Astrocyte of the spinal cord (primary cell): ENCODE measurements around the gene SLC8A1.

ENCODE experiments used
- DNase-seq: peaks from one replicate; pipeline ENCODE4 v3.0.0; 2011; ENCODE audit warnings: low read depth, low spot score
- H3K4me3 ChIP-seq: 2 replicates; pipeline ENCODE4 v1.5.1; 2011; ENCODE audit warnings: low read depth, mild to moderate bottlenecking, low read length, moderate library complexity
- in situ Hi-C: cut with HindIII; loops from 2 replicates; pipeline ENCODE4 v1.10.0; 2017; ENCODE audit warnings: low sequenced_read_pairs
- TF ChIP-seq, protein P1 (sequence below): IDR thresholded peaks from 2 replicates; pipeline ENCODE4 v1.5.1; 2012; ENCODE audit warnings: low read depth, mild to moderate bottlenecking, low read length, inconsistent platforms

Gene SLC8A1

DNA sequence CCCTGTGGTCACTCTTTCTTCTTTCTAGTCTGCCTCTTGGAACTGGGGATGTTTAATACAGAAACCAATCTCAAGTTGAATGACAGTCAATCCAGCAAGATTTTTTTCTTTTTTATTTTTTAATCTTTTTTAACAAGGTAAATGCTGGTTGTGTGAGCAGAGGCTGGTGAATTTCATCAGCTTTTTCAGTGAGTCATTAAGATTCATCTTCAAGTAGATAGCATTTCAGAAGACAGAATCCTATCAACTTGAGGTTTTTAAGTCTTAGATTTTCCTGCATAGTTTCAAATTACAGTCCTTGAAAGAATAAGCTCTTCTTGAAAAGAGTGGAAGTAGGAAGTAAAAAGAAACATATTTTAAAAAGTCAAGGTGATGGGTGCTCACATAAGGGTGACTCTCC, 12.4 kb downstream of the SLC8A1 start:
- in situ Hi-C loops, result no loop called here
- TF ChIP-seq, protein P1, sequence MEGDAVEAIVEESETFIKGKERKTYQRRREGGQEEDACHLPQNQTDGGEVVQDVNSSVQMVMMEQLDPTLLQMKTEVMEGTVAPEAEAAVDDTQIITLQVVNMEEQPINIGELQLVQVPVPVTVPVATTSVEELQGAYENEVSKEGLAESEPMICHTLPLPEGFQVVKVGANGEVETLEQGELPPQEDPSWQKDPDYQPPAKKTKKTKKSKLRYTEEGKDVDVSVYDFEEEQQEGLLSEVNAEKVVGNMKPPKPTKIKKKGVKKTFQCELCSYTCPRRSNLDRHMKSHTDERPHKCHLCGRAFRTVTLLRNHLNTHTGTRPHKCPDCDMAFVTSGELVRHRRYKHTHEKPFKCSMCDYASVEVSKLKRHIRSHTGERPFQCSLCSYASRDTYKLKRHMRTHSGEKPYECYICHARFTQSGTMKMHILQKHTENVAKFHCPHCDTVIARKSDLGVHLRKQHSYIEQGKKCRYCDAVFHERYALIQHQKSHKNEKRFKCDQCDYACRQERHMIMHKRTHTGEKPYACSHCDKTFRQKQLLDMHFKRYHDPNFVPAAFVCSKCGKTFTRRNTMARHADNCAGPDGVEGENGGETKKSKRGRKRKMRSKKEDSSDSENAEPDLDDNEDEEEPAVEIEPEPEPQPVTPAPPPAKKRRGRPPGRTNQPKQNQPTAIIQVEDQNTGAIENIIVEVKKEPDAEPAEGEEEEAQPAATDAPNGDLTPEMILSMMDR, result no peak

DNA sequence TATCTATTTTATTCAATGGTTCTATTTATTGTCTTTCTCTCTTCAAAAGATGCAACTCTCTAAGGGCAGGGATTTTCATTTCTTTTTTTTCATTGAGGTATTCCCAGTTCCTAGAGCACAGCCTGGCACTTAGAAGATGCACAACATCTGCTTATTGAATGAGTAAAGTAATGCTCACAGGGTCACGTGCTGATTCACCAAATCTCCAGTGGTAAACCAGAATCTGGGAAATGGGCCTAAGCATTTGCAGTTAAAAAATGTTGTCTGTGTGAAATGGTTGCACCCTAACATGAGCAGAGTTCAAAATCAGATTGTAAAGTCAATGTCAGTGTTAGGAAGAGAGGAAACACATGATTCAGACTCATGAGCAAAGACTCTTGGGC, 15.8 kb downstream of the SLC8A1 start:
- in situ Hi-C loops, result no loop called here
- H3K4me3 ChIP-seq, result no peak overlapping the region
- TF ChIP-seq, protein P1, result no peak
- no peak for DNase-seq

More for the DNA sequence above, 12.4 kb downstream of the SLC8A1 start:
- peak; percentile 53 for DNase-seq
- no peak overlapping the region for H3K4me3 ChIP-seq

DNA sequence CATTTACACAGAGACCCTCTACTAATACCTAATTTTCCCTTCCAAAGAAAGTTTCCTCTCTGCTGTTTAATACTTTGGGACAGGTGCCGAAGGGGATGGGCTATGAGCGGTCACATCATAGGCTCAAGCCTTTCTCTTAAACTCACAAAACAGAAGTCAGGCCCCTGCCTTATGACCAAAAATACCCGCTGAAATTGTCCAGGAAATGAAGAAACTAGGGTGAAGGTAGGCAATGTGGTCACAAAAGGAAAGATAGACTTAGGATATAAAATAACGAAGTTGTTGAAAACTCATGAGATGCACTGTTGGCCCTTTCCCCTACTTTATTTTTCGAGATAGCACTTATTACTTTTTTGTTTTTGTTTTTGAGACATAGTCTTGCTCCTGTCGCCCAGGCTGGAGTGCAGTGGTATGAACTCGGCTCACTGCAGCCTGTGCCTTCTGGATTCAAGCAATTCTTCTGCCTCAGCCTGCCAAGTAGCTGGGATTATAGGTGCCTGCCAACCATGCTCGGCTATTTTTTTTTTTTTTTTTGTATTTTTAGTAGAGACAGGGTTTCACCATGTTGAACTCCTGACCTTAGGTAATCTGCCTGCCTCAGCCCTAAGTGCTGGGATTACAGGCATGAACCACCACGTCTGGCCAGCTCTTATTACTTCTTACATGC, 16.3 kb downstream of the SLC8A1 start:
- TF ChIP-seq, protein P1, result no peak
- H3K4me3 ChIP-seq, result no peak overlapping the region
- in situ Hi-C loops, result no loop called here
- DNase-seq, result no peak

DNA sequence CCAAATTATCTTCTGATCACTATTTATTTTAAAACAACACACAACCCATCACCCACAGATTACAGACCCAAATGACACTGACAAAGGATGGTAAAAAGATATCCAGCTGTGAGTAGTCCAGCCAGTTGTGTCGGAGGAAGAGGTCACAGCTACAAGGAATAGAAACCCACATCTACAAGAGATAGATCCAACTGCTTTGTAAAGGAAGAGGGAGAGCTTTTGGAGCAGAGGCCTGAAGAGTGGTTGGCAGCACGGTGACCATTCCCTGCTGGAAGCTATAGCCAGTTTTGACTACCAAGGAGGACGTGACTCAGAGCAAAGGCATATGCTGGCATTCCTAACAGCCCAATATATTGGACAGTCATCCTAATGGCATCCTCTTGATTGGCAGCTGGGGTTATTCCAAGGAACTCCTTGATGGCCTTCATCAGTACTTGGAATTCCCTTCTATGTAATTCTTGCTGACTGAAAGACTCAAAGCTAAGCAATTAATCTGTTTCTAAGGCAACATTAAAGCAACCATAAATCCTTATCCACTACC, 17.1 kb downstream of the SLC8A1 start:
- no peak overlapping the region for H3K4me3 ChIP-seq
- TF ChIP-seq, protein P1, result no peak
- in situ Hi-C loops, result no loop called here
- DNase-seq, result peak; percentile 91

DNA sequence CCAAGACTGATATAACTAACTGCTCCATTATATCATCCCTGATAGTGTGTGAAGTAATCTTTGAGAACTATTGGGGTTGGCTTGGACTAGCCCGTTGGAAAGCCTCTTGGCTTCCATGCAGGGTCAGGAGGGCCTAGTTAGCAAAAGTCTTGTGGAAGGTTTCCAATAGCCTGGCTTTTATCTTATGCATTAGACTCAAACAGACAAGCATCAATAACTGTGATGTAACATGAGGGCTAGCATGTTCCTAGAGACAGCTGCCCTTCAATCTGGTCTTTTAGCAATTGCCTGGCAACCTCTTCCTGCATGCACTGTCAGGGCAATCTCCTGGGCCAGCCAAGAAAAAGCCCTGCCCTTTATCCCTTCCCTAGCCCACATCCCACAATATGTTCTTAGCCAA, 18.2 kb downstream of the SLC8A1 start:
- no peak for DNase-seq
- no peak overlapping the region for H3K4me3 ChIP-seq
- TF ChIP-seq, protein P1, result no peak
- in situ Hi-C loops, result no loop called here

DNA sequence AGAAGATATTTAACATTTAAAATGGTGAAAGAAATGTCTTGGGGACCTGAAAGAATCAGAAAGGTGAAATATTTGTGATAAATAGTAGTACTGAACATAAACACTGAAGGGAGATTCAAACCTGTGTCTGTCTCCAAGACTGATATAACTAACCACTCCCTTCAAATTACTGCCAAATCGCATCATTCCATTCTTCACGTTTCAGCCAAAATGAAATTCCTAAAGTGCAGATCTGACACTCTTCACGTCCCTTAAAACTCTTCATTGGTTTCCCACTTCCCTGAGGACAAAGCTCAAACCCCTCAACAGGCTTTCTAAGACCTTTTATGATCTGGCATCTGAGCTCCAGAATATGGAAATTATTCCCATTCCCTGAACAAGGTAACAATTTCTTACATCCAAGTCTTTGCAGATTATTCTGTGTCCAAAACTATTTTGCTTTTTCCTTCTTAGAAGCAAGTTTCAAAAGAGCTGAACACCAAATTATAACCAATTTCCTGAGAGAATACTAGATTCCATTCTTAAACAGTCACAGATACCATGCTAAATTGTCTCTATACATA, 18.9 kb downstream of the SLC8A1 start:
- TF ChIP-seq, protein P1, result no peak
- H3K4me3 ChIP-seq, result no peak overlapping the region
- no peak for DNase-seq
- in situ Hi-C loops, result no loop called here
